OCI-M2 (cell line): ENCODE results near the gene SCD5.

Experiments
- DNase-seq: peaks from one replicate; lab custom pipeline; 2025; ENCODE audit not compliant: unreplicated experiment; lab: John Stamatoyannopoulos, UW

The SCD5 gene

DNA sequence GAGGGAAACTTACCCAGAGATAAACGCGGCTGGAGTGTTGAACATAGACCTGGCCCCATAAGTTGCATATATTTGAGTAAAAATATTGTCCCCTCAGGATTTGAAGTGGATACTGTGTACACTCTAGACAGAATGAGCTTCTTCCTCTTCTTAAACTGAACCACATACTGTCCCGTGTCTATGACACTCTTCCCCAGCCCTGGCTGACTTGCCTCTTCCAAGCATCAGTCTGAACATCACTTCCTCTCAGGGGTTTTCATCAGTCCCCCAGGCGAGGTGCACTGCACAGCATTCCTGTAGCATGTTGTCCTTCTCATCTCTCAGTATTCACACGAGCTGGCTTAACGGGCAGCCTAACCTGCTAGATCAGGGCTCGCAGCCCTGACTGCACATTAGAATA lies 156.3 kb downstream of the SCD5 start:
- no peak for DNase-seq

DNA sequence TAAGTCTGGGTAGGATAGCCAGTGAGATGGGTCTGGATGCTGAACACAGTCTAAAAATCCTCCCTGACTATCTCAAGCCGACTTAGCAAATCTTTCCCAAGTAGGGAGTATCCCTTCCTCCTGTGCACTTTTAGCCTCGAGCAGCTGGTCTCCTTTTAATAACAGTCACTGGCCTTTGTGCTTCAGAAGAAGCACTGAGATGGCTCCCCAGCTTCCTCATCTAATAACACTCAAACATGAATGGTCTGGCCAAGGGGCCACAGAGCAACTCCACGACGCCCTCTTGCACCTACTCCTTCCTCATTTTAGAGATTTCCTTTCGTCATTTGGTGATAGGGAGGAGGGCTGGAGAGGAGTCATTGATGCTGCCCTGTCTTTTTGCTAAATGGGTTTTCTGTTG lies 158.1 kb downstream of the SCD5 start:
- DNase-seq: no peak

DNA sequence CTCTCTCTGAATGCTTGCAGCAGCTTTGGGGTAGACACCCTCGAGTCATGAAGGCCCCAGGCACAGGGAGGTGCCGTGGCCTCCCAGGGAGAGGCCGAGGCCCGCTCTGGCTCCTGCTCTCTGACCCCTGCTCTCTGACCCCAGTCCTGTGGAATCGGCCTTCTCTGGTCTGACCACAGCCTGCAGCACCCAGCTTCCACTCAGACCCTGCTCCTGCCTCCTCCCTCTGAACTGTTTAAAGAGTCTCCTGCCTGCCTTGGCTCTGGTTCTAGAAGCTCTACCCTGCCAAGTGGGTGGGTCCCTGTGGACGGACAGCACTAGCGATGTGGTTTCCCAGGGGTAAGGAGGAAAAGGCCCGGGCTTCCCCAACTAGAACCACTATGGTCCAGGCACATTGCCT lies 158.6 kb downstream of the SCD5 start:
- DNase-seq: no peak

DNA sequence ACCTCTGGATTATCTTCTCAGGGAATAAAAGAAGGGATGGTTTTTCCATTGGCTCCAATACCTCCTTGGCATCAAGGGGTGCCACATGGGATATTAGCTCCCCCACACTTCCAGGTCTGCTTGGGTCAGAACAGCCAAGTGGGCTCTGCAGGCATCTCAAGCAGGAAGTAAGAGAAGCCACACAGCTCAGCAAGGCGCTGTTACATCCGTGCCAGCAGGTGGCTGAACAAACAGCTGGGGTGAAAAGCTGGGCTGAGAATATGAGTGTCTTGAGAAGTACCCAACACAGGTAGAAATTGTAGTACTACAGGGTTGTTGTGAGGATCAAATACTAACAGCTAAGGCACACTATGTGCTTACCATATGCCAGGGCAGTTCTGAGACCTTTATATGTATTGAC lies 160.1 kb downstream of the SCD5 start:
- DNase-seq: no peak

- no peak for DNase-seq
Observed at GRCh38 chr4:82630079-82630478, 168.5 kb downstream of the SCD5 start.

- DNase-seq: no peak
Observed at GRCh38 chr4:82629238-82630000, 169.2 kb downstream of the SCD5 start.

GRCh38 chr4:82626251-82626868 lies 172.2 kb downstream of the SCD5 start:
- DNase-seq: no peak

- no peak for DNase-seq
Observed at GRCh38 chr4:82624819-82625218, 173.8 kb downstream of the SCD5 start.

- DNase-seq: no peak
Observed at GRCh38 chr4:82623121-82623683, 175.4 kb downstream of the SCD5 start.

DNA sequence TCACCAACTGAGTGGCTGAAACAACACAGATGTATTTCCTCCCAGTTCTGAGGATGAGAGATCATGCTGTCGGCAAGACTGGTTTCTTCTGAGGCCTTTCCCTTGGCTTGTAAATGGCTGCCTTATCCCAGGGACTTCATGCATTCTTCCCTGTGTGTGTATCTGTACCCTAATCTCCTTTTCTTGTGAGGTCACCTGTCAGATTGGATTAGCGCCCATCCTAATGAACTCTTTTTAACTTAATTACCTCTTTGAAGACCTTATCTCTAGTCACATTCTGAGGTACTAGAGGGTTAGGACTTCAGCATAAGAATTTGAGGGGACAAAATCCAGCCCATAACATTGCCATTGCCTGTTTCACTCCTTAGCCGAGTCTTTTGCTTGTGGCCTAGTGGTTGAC lies 177.3 kb downstream of the SCD5 start:
- DNase-seq: no peak

DNA sequence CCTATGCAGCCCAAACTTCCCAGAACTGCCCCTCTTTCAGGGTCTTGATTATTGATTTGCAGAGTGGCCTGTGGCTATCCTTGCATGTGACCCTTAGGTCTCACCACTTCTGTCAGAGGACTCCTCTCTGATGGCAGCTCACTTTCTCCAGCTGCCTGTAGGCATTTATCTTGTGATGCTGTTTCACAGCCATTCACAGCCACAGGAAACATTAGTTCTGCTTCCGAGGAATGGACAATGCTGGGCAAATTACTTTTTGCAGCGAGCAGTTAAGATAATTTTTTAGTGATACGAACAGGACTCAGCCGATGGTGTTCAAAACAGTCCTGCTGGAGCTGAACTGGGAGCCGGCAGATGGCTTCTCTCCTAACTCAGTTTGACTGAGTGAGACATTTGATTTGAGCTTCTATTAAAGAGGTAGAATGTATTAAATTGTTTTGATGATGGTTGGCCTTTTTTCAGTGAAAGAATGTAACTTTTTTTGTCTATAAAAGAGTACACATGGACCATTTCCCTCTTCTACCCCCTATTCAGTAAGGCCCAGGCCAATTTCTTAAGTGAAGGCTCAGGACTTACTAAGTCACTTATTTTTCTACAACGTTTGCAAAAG lies 178.4 kb downstream of the SCD5 start:
- DNase-seq: no peak

DNA sequence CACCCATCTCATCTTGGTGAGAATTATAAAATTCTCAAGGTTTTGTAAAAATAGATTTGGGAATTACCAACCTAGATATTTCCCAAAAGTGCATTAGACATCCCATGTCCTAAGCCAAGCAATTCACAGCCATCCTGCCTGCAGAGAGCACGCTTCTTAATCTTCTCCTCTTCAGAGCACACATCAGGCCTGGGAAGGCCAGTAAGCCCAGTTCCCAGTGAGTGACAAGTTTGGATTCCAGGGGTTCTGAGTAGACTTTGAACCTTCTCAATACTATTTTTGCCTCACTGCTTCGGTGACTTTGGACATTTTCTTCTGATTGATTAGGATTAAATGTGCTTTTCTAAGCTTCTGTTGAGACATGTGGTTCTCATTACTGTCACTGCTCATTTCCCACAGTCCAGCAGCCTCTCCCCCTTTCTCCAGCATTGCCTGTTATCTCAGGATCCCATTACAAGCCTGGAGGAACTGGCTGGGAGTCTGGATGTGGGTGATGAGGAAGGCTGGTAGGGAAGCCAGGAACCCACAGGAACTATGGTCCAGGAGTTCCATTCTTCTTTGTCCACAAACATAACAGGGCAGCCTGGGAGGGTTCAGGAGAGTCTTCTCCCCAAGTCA lies 180.4 kb downstream of the SCD5 start:
- DNase-seq: no peak

DNA sequence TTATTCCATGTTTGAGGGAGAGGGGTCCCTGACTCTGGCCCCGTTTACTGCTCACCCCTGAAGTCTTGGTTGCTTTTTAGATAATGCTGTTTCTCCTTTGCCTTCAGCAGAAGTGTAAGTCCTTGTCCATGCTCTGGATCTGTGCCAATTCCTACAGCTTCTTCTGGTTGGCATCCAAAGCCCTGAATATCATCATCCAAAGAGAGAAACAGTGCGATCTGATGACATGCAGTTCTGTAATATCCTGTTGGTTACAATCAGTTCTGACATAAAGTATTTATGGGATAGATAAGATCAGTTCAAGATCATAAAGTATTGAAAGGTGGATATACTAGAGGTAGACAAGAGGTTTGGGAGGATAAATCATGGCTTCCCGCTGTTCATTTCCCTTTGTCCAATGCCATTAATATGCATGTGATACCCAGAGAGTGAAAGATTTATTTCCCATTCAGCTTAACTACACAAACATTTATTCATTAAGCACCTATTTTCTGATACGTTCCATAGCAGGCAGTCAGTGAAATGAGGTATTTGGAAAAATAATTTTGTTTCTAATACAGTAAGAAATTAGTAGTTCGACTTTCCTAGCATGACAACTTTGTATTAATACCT lies 183.7 kb downstream of the SCD5 start:
- DNase-seq: no peak

- no peak for DNase-seq
Observed at GRCh38 chr4:82613121-82613520, 185.5 kb downstream of the SCD5 start.

GRCh38 chr4:82611982-82612381 lies 186.6 kb downstream of the SCD5 start:
- DNase-seq: no peak

- DNase-seq: no peak
Observed at GRCh38 chr4:82611527-82611926, 187.1 kb downstream of the SCD5 start.

GRCh38 chr4:82610041-82610440 lies 188.6 kb downstream of the SCD5 start:
- DNase-seq: no peak

DNA sequence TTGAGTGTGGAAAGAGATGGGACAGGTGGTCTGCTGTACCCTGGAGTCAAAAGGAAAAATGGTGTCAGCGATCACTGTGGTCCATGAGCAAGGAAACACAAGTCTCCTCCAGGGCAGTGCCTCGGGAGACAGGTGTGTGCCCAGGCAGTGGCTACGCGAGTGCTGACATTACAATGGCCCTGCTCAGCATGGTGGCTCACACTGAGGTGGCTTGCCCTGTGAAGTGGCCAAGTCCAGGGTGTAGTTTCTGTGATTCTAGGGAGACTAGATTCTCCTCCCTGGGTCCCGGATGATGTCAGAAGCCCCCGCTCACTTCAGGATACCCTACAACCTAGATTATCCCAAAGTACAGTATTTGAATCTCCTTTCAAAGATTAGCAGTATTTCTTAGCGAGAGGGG lies 192.0 kb downstream of the SCD5 start:
- no peak for DNase-seq

DNA sequence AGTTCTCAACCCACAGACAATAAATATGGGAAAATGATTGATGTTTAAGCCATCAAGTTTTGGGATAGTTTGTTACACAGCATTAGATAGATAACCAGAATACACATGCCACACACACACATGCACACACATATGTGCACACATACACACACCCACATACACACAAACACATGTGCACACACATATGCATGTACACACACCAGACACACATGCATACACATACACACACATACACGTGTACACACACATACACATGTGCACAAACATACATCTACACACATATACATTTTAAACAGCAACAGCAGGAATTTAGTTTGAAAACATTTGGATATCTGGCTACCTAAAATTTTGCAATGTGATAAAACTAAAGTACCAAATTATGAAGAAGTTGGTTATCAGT lies 194.1 kb downstream of the SCD5 start:
- no peak for DNase-seq

- no peak for DNase-seq
Observed at GRCh38 chr4:82601242-82602015, 197.2 kb downstream of the SCD5 start.

- no peak for DNase-seq
Observed at GRCh38 chr4:82599336-82599735, 199.3 kb downstream of the SCD5 start.
